Ishikawa (cell line): Measurements from ENCODE around the gene ATP5MC2.
A peak's percentile ranks its signal among the peaks of the same experiment; 100 is the strongest.

ENCODE experiments used
- CEBPB ChIP-seq: IDR thresholded peaks from 2 replicates; pipeline ENCODE4 v1.6.1; 2012
- CREB1 ChIP-seq: IDR thresholded peaks from 2 replicates; pipeline ENCODE4 v1.6.1; 2012; ENCODE audit warnings: low read depth
- EGR1 ChIP-seq: IDR thresholded peaks from 2 replicates; pipeline ENCODE4 v1.6.1; 2012
- EP300 ChIP-seq: IDR thresholded peaks from 2 replicates; pipeline ENCODE4 v1.6.1; 2012; ENCODE audit warnings: borderline replicate concordance
- FOXM1 ChIP-seq: IDR thresholded peaks from 2 replicates; pipeline ENCODE4 v1.6.1; 2012; ENCODE audit warnings: low read depth, borderline replicate concordance
- NFIC ChIP-seq: IDR thresholded peaks from 2 replicates; pipeline ENCODE4 v1.6.1; 2012
- RAD21 ChIP-seq: IDR thresholded peaks from 2 replicates; pipeline ENCODE4 v1.6.1; 2012; ENCODE audit warnings: low read depth
- TAF1 ChIP-seq: IDR thresholded peaks from 2 replicates; pipeline ENCODE4 v1.6.1; 2012; ENCODE audit warnings: low read depth, mild to moderate bottlenecking
- TCF12 ChIP-seq: IDR thresholded peaks from 2 replicates; pipeline ENCODE4 v1.6.1; 2012; ENCODE audit warnings: low read depth
- TEAD4 ChIP-seq: IDR thresholded peaks from 2 replicates; pipeline ENCODE4 v1.6.1; 2012
- YY1 ChIP-seq: IDR thresholded peaks from 2 replicates; pipeline ENCODE4 v1.6.1; 2012; ENCODE audit warnings: low read depth
- ZBTB7A ChIP-seq: IDR thresholded peaks from 2 replicates; pipeline ENCODE4 v1.6.1; 2012; ENCODE audit warnings: low read depth
- TF ChIP-seq, protein P1 (sequence below): IDR thresholded peaks from 2 replicates; pipeline ENCODE4 v1.6.1; 2012; ENCODE audit warnings: low read depth, mild to moderate bottlenecking
- TF ChIP-seq, protein P2 (sequence below): IDR thresholded peaks from 2 replicates; pipeline ENCODE4 v1.6.1; 2012
- TF ChIP-seq, protein P3 (sequence below): IDR thresholded peaks from 2 replicates; pipeline ENCODE4 v1.6.1; 2012

The ATP5MC2 gene

DNA sequence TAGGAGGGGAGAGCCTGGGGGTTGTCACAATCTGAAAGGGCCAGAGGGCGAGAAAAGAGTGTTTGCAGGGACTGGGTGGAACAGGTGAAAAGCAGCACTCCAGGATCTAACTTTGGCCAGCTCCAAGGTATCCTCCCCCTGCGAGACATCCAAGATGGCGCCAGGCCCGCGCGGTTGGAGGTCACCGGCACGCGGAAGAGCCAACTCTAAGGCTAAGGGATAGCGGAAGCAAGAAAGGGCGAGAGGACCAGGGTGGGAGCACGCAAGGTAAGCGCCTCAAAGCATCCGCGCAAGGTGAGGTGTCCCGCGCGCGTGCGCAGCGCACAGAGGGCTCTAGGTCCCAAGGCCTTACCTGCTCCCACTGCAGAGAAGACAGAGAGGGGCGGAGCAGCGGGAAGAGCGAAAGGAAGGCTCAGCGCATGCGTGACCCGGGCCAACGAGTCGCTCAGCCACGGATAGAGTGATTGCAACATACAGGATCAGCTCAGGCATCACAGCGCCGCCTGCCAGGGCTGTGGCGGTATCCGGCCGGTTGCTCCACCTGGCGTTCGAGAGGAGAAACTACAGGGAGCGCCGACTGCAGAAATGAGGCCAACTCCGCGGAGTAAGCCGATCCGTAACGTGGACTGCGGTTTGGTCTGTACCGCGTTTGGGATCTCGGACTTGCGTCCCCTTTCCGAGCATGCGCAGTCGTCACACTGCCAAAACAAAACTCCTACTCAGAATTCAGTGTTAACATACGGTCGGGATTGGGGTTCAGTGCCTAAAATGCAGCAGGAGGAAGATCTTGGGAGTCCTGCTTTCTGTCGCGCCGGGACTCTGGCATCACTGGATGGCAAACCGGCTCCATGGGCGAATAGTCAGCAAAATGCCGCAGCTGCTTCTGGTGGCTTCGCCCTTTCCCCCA, at the start of gene ATP5MC2:
TSS of gene ATP5MC2 (minus strand) at position 383 of the 907 bp plus-strand sequence. CDS start 3,469 bp downstream, outside the sequence.
- TF ChIP-seq FOXM1, result no peak
- TF ChIP-seq, protein P1, sequence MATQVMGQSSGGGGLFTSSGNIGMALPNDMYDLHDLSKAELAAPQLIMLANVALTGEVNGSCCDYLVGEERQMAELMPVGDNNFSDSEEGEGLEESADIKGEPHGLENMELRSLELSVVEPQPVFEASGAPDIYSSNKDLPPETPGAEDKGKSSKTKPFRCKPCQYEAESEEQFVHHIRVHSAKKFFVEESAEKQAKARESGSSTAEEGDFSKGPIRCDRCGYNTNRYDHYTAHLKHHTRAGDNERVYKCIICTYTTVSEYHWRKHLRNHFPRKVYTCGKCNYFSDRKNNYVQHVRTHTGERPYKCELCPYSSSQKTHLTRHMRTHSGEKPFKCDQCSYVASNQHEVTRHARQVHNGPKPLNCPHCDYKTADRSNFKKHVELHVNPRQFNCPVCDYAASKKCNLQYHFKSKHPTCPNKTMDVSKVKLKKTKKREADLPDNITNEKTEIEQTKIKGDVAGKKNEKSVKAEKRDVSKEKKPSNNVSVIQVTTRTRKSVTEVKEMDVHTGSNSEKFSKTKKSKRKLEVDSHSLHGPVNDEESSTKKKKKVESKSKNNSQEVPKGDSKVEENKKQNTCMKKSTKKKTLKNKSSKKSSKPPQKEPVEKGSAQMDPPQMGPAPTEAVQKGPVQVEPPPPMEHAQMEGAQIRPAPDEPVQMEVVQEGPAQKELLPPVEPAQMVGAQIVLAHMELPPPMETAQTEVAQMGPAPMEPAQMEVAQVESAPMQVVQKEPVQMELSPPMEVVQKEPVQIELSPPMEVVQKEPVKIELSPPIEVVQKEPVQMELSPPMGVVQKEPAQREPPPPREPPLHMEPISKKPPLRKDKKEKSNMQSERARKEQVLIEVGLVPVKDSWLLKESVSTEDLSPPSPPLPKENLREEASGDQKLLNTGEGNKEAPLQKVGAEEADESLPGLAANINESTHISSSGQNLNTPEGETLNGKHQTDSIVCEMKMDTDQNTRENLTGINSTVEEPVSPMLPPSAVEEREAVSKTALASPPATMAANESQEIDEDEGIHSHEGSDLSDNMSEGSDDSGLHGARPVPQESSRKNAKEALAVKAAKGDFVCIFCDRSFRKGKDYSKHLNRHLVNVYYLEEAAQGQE, result 0 out of 2 replicates have a peak, but pooled peaks have one; percentile 20
- TF ChIP-seq, protein P2, sequence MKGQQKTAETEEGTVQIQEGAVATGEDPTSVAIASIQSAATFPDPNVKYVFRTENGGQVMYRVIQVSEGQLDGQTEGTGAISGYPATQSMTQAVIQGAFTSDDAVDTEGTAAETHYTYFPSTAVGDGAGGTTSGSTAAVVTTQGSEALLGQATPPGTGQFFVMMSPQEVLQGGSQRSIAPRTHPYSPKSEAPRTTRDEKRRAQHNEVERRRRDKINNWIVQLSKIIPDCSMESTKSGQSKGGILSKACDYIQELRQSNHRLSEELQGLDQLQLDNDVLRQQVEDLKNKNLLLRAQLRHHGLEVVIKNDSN, result 0 out of 2 replicates have a peak, but pooled peaks have one; percentile 36
- peak; percentile 98 for TF ChIP-seq TAF1
- TF ChIP-seq CREB1, result no peak
- TF ChIP-seq EP300, result no peak
- peak; percentile 52; the same call in 1 of the 2 replicates for TF ChIP-seq TCF12
- 0 out of 2 replicates have a peak, but pooled peaks have one; percentile 55 for TF ChIP-seq ZBTB7A
- TF ChIP-seq, protein P3, sequence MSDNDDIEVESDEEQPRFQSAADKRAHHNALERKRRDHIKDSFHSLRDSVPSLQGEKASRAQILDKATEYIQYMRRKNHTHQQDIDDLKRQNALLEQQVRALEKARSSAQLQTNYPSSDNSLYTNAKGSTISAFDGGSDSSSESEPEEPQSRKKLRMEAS, result peak; percentile 98
- TF ChIP-seq NFIC, result no peak; the same call in 1 of the 2 replicates
- no peak; the same call in 1 of the 2 replicates for TF ChIP-seq TEAD4
- TF ChIP-seq EGR1, result peak; percentile 49; the same call in 1 of the 2 replicates
- peak; percentile 98 for TF ChIP-seq CEBPB
- TF ChIP-seq YY1, result peak; percentile 98
- TF ChIP-seq RAD21, result peak; percentile 84

DNA sequence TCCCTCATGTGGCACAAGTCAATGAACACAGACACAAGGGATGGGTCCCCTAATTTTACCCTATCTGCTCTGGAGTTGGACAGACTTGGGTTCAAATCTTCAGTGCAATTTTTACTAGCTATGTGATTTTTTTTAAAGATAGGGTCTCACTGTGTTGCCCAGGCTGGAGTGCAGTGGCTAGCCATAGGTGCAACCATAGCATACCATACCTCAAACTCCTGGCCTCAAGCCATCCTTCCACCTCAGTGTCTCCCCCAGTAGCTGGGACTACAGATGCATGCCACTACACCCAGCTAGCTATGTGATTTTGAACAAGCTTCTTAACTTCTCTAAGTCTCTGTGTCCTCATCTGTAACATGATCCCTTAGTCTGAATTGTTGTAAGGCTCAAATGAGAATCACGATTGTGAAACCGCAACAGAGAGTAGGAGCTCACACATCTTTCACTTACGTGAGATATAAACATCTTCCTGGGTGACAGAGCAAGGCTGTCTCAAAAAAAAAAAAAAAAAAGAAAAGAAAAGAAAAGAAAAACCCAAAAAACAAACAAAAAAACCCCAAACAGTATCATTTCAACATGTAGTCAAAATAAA, 46.7 kb upstream of the ATP5MC2 start:
- no peak for TF ChIP-seq CEBPB
- TF ChIP-seq YY1, result no peak
- no peak for TF ChIP-seq EGR1
- TF ChIP-seq FOXM1, result no peak
- TF ChIP-seq ZBTB7A, result no peak
- TF ChIP-seq, protein P1, result no peak
- TF ChIP-seq, protein P2, result no peak
- no peak for TF ChIP-seq CREB1
- no peak for TF ChIP-seq EP300
- no peak for TF ChIP-seq TCF12
- no peak for TF ChIP-seq TEAD4
- TF ChIP-seq RAD21, result no peak
- TF ChIP-seq NFIC, result no peak
- TF ChIP-seq TAF1, result no peak

DNA sequence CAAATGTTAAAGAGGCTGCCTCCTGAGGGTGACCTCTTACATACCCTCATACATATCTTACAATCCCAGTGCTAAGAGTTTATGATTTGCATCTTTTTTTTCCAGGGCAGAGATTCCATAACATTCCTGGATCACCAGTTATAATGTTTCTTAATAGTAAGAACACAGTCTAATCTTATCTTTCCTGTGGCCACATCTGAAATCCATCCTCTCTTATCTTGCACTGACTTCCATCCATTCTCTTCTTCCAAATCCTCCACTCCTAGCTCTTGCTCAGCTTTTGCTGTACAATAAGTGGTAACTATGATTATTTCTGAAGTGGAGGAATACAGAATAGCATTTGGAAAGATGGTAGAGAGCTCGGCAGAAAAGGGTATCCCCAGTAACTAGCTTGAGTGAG, 45.1 kb upstream of the ATP5MC2 start:
- TF ChIP-seq NFIC, result no peak
- no peak for TF ChIP-seq EP300
- no peak for TF ChIP-seq ZBTB7A
- TF ChIP-seq EGR1, result no peak
- TF ChIP-seq CREB1, result no peak
- TF ChIP-seq TEAD4, result no peak
- no peak for TF ChIP-seq TAF1

DNA sequence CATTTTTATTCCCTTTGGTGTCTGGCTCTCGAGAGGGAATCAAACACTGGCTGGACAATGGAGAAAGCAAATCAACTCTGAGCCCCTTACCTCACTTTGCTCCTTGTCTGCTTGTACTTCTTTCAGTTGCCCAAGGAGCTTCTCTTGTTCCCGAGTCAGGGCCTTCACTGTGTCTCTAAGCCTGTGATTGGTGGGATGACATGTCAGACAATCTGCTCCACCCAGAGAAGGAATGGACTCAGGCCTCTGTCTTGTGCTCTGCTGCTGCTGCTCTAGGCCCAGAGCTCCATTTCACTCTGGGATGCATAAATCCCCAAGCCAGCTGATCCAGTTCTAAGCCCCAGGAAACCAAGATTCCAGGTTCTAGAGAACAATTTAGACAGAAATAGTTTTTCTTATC, 43.8 kb upstream of the ATP5MC2 start:
- TF ChIP-seq FOXM1 (no peak), TAF1 (no peak), CREB1 (no peak), NFIC (no peak), RAD21 (no peak), EGR1 (no peak), EP300 (no peak), YY1 (no peak), TCF12 (no peak), TEAD4 (no peak), ZBTB7A (no peak), CEBPB (no peak)
- TF ChIP-seq, protein P1, result no peak
- TF ChIP-seq, protein P2, result no peak
- TF ChIP-seq, protein P3, result no peak
